A172 (cell line): ENCODE data around the gene THAP10. TPM values are rescaled to one million over a fixed set of nuclear protein-coding genes. Genes with fewer than 3 reads are reported as not detected.
"Not testable (repeated sequence)": the region's sequence is repeated elsewhere in the genome, so short reads cannot be mapped to it uniquely, and the experiment has no call there.

Experiments used
- DNase-seq: peaks from one replicate; pipeline ENCODE4 v3.0.0-alpha.2; 2015; ENCODE audit warnings: low spot score
- total RNA-seq: library from RNA; depleted of rRNA; stranded (reverse); fragments of >200 nt; shearing (Covaris generic); gene quantifications from 2 replicates; pipeline ENCODE4 v1.2.3, GENCODE V29; 2014

THAP10 gene
- total RNA-seq, 1 experiment from 2014 or later, result 11.0 TPM

- DNase-seq, result no peak
Observed at GRCh38 chr15:70876683-70877082, 15.6 kb downstream of the THAP10 start.

GRCh38 chr15:70876011-70876410 lies 16.2 kb downstream of the THAP10 start:
- DNase-seq, result no peak

- no peak for DNase-seq
Observed at GRCh38 chr15:70875001-70875782, 17.0 kb downstream of the THAP10 start.

- DNase-seq, result no peak
Observed at GRCh38 chr15:70873232-70874054, 18.8 kb downstream of the THAP10 start.

GRCh38 chr15:70871490-70871889 lies 20.7 kb downstream of the THAP10 start:
- not testable (repeated sequence) for DNase-seq

GRCh38 chr15:70870051-70870450 lies 22.2 kb downstream of the THAP10 start:
- DNase-seq, result no peak

- DNase-seq, result no peak
Observed at GRCh38 chr15:70869346-70869745, 22.9 kb downstream of the THAP10 start.

- DNase-seq, result no peak
Observed at GRCh38 chr15:70867911-70868467, 24.2 kb downstream of the THAP10 start.

GRCh38 chr15:70866982-70867641 lies 25.1 kb downstream of the THAP10 start:
- DNase-seq, result no peak

- peak; percentile 87 for DNase-seq
Observed at GRCh38 chr15:70863450-70864218, 28.6 kb downstream of the THAP10 start.

GRCh38 chr15:70859998-70860397 lies 32.2 kb downstream of the THAP10 start:
- DNase-seq, result no peak

GRCh38 chr15:70859322-70859908 lies 32.8 kb downstream of the THAP10 start:
- no peak for DNase-seq

GRCh38 chr15:70858614-70859321 lies 33.5 kb downstream of the THAP10 start:
- DNase-seq, result not testable (repeated sequence)

- no peak for DNase-seq
Observed at GRCh38 chr15:70857562-70858285, 34.5 kb downstream of the THAP10 start.

- DNase-seq, result peak; percentile 78
Observed at GRCh38 chr15:70856884-70857561, 35.2 kb downstream of the THAP10 start.

- no peak for DNase-seq
Observed at GRCh38 chr15:70856177-70856883, 35.9 kb downstream of the THAP10 start.

- DNase-seq, result no peak
Observed at GRCh38 chr15:70855764-70856163, 36.5 kb downstream of the THAP10 start.

- DNase-seq, result peak; percentile 39
Observed at GRCh38 chr15:70854666-70854976, 37.6 kb downstream of the THAP10 start.
